ENCODE data around the gene TCTN1.

DNA sequence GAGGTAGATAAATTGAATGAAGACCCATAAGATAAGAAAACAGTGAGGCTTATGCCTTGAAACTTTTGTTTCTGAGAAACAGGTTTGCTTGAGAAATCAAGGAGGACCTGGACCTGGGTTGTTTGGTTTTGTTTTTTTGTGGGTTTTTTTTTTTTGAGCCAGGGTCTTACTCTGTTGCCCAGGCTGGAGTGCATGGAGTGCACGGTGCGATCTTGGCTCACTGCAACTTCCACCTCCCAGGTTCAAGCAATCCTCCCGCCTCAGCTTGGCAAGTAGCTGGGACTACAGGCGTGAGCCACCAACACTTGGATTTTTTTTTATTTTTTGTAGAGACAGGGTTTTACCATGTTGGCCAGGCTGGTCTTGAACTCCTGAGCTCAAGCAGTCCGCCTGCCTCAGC lies 21.9 kb upstream of the TCTN1 start:
- TF ChIP-seq POLR2AphosphoS5 (IDR thresholded peaks at IDR 0.05; ENCODE audit: low read depth, low read length) (no peak), CEBPB (IDR thresholded peaks at IDR 0.05; ENCODE audit: low read depth) (no peak), RAD21 (IDR thresholded peaks at IDR 0.05; ENCODE audit: low read depth) (no peak), POLR2A (IDR thresholded peaks at IDR 0.05; ENCODE audit: borderline replicate concordance, extremely low read depth, insufficient read depth, insufficient read length) (no peak), ZNF274 (IDR thresholded peaks at IDR 0.05; ENCODE audit: low read depth, low read length) (no peak), SP1 (IDR thresholded peaks at IDR 0.05; ENCODE audit: low read depth) (no peak), EZH2 (IDR thresholded peaks at IDR 0.05) (no peak), EGR1 (IDR thresholded peaks at IDR 0.05; ENCODE audit: low read depth) (no peak), ZFX (IDR thresholded peaks at IDR 0.05) (no peak)
- TF ChIP-seq, protein P1, sequence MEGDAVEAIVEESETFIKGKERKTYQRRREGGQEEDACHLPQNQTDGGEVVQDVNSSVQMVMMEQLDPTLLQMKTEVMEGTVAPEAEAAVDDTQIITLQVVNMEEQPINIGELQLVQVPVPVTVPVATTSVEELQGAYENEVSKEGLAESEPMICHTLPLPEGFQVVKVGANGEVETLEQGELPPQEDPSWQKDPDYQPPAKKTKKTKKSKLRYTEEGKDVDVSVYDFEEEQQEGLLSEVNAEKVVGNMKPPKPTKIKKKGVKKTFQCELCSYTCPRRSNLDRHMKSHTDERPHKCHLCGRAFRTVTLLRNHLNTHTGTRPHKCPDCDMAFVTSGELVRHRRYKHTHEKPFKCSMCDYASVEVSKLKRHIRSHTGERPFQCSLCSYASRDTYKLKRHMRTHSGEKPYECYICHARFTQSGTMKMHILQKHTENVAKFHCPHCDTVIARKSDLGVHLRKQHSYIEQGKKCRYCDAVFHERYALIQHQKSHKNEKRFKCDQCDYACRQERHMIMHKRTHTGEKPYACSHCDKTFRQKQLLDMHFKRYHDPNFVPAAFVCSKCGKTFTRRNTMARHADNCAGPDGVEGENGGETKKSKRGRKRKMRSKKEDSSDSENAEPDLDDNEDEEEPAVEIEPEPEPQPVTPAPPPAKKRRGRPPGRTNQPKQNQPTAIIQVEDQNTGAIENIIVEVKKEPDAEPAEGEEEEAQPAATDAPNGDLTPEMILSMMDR (IDR thresholded peaks at IDR 0.05 in 2 of 3, conservative IDR thresholded peaks at IDR 0.05 in 1 of 3; ENCODE audit: borderline replicate concordance in 1 of 3, insufficient read depth in 1 of 3, low read depth in 2 of 3, low read length in 2 of 3) = no peak
- TF ChIP-seq, protein P2, sequence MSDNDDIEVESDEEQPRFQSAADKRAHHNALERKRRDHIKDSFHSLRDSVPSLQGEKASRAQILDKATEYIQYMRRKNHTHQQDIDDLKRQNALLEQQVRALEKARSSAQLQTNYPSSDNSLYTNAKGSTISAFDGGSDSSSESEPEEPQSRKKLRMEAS (IDR thresholded peaks at IDR 0.05) = no peak
- TF ChIP-seq, protein P3, sequence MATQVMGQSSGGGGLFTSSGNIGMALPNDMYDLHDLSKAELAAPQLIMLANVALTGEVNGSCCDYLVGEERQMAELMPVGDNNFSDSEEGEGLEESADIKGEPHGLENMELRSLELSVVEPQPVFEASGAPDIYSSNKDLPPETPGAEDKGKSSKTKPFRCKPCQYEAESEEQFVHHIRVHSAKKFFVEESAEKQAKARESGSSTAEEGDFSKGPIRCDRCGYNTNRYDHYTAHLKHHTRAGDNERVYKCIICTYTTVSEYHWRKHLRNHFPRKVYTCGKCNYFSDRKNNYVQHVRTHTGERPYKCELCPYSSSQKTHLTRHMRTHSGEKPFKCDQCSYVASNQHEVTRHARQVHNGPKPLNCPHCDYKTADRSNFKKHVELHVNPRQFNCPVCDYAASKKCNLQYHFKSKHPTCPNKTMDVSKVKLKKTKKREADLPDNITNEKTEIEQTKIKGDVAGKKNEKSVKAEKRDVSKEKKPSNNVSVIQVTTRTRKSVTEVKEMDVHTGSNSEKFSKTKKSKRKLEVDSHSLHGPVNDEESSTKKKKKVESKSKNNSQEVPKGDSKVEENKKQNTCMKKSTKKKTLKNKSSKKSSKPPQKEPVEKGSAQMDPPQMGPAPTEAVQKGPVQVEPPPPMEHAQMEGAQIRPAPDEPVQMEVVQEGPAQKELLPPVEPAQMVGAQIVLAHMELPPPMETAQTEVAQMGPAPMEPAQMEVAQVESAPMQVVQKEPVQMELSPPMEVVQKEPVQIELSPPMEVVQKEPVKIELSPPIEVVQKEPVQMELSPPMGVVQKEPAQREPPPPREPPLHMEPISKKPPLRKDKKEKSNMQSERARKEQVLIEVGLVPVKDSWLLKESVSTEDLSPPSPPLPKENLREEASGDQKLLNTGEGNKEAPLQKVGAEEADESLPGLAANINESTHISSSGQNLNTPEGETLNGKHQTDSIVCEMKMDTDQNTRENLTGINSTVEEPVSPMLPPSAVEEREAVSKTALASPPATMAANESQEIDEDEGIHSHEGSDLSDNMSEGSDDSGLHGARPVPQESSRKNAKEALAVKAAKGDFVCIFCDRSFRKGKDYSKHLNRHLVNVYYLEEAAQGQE (IDR thresholded peaks at IDR 0.05; ENCODE audit: low read depth) = no peak

Data from HCT116 (cell line).